Measurements from ENCODE around the gene ATP2B3. TPM values are rescaled to one million over a fixed set of nuclear protein-coding genes. Genes with fewer than 3 reads are reported as not detected.

The ATP2B3 gene
- polyA plus RNA-seq, 3 donors: 0.01 TPM; not detected in 2

DNA sequence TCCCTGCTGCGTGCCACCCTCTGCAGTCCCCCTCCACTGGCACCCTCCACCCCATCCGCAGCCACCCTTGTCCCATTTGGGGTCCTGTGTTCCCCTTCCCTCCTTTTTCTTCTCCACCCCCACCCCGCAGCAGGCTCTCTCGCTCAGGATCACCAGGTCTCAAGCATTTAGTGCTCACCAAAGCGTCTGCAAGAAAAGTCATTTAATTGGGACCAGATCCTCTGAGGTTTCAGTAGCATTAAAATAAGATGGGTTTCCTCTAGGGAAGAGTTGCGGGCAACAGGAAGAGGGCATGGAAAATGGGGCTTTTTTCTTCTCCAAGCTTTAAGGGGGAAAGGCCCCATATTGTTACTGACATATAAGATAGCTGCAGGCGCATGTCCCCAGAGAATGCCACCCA lies 42.2 kb upstream of the ATP2B3 start:
- H4K20me1 ChIP-seq (ENCODE audit: insufficient read depth, low read length): no peaks in the 10 kb centered on the region
- H3K36me3 ChIP-seq (replicated peaks in 1 of 2; ENCODE audit: control insufficient read depth in 1 of 2, insufficient read depth in 2 of 2, low read length in 2 of 2): no peaks in the 10 kb centered on the region
- H3K27me3 ChIP-seq (ENCODE audit: control insufficient read depth in 2 of 2, insufficient read depth in 2 of 2, low read length in 2 of 2): peaks cover 0 to 8% of the 10 kb centered on the region in 2 donors
- H3K9ac ChIP-seq (ENCODE audit: insufficient read depth, low read length, poor library complexity, severe bottlenecking): no peak overlapping the region
- H3K4me1 ChIP-seq (ENCODE audit: control insufficient read depth in 1 of 2, insufficient read depth in 2 of 2, low read length in 2 of 2): peaks cover 10% of the 10 kb centered on the region in 2 donors
- peak overlapping the region; percentile 44 for H2AFZ ChIP-seq (ENCODE audit: insufficient read depth, low read depth, low read length, poor library complexity, severe bottlenecking)
- Mint-ChIP-seq H3K4me1 (peaks cover 7% of the 10 kb centered on the region), H3K36me3 (no peaks in the 10 kb centered on the region), H3K27me3 (ENCODE audit: low read depth in 3 of 3) (peaks cover 10 to 27% (median 24%) of the 10 kb centered on the region in 3 donors), H3K9me3 (peaks cover 0 to 5% (median 2%) of the 10 kb centered on the region in 7 donors), H3K4me3 (peak overlapping the region in 1 of 2 donors; percentile 78), H3K27ac (no peak overlapping the region)
- H3K9me3 ChIP-seq (replicated peaks in 1 of 2; ENCODE audit: control insufficient read depth in 1 of 2, insufficient read depth in 1 of 2, low read length in 2 of 2): no peaks in the 10 kb centered on the region
- peak overlapping the region in 1 of 3 experiments; percentile 43 for H3K4me3 ChIP-seq (replicated peaks in 1 of 3; ENCODE audit: low read depth in 2 of 3, low read length in 3 of 3)
- WGBS (ENCODE audit: insufficient coverage): 83% methylated on average over 2 of the region's 7 CpGs
- no peak for DNase-seq
- intact Hi-C loops (cut with micrococcal nuclease): loop anchor here in 1 of 2 donors (10.0 kb wide), 1 partner anchor 520 kb away; no protein-coding TSS in a partner anchor
- TF ChIP-seq, protein P1, sequence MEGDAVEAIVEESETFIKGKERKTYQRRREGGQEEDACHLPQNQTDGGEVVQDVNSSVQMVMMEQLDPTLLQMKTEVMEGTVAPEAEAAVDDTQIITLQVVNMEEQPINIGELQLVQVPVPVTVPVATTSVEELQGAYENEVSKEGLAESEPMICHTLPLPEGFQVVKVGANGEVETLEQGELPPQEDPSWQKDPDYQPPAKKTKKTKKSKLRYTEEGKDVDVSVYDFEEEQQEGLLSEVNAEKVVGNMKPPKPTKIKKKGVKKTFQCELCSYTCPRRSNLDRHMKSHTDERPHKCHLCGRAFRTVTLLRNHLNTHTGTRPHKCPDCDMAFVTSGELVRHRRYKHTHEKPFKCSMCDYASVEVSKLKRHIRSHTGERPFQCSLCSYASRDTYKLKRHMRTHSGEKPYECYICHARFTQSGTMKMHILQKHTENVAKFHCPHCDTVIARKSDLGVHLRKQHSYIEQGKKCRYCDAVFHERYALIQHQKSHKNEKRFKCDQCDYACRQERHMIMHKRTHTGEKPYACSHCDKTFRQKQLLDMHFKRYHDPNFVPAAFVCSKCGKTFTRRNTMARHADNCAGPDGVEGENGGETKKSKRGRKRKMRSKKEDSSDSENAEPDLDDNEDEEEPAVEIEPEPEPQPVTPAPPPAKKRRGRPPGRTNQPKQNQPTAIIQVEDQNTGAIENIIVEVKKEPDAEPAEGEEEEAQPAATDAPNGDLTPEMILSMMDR (IDR thresholded peaks at IDR 0.05): no peak
- no peaks in the 10 kb centered on the region for H3K79me2 ChIP-seq (ENCODE audit: insufficient read depth, low read length)
- peak overlapping the region; percentile 46 for H3K4me2 ChIP-seq (replicated peaks; ENCODE audit: extremely low read depth, low read length, poor library complexity, severe bottlenecking)
- H3K27ac ChIP-seq (ENCODE audit: low read depth in 1 of 2, low read length in 2 of 2): no peak overlapping the region

DNA sequence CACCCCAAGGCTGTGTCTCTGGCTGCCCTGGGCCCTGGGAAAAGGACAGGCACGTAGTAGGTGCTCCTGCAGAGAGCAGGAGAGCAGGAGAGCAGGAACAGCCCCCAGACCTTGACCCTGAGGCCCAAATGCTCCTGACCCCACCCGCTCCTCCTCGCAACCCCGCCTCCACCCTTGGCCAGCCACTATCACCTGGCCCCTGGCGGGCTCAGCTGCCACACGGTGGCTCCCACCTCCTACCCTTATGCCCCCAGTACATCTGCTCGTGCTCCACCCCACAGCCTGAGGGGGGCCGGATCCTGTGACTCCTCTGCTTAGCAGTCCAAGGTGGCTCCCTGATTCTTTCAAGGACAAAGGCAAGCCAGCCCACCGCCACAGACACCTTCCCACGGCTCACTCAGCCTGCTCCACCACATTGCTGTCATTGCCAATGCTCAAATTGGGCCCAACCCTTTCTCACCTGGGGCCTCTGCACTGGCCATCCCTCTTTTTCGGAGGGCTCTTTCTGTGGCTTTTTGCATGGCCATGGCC lies 41.6 kb upstream of the ATP2B3 start:
- peaks cover 6% of the 10 kb centered on the region for H3K4me1 Mint-ChIP-seq
- Histone ChIP-seq H3K9ac (ENCODE audit: insufficient read depth, low read length, poor library complexity, severe bottlenecking) (no peak overlapping the region), H3K27me3 (ENCODE audit: control insufficient read depth in 2 of 2, insufficient read depth in 2 of 2, low read length in 2 of 2) (peaks cover 0 to 8% of the 10 kb centered on the region in 2 donors), H3K9me3 (replicated peaks in 1 of 2; ENCODE audit: control insufficient read depth in 1 of 2, insufficient read depth in 1 of 2, low read length in 2 of 2) (no peaks in the 10 kb centered on the region), H3K4me3 (replicated peaks in 1 of 3; ENCODE audit: low read depth in 2 of 3, low read length in 3 of 3) (no peak overlapping the region), H3K4me1 (ENCODE audit: control insufficient read depth in 1 of 2, insufficient read depth in 2 of 2, low read length in 2 of 2) (peaks cover 10% of the 10 kb centered on the region in 2 donors), H4K20me1 (ENCODE audit: insufficient read depth, low read length) (no peaks in the 10 kb centered on the region), H3K79me2 (ENCODE audit: insufficient read depth, low read length) (no peaks in the 10 kb centered on the region), H3K4me2 (replicated peaks; ENCODE audit: extremely low read depth, low read length, poor library complexity, severe bottlenecking) (no peak overlapping the region), H3K36me3 (replicated peaks in 1 of 2; ENCODE audit: control insufficient read depth in 1 of 2, insufficient read depth in 2 of 2, low read length in 2 of 2) (no peaks in the 10 kb centered on the region), H3K27ac (ENCODE audit: low read depth in 1 of 2, low read length in 2 of 2) (no peak overlapping the region), H2AFZ (ENCODE audit: insufficient read depth, low read depth, low read length, poor library complexity, severe bottlenecking) (no peak overlapping the region)
- intact Hi-C loops (cut with micrococcal nuclease): loop anchor here in 1 of 2 donors (10.0 kb wide), 1 partner anchor 521 kb away; no protein-coding TSS in a partner anchor
- peaks cover 10 to 27% (median 24%) of the 10 kb centered on the region in 3 donors for H3K27me3 Mint-ChIP-seq (ENCODE audit: low read depth in 3 of 3)
- H3K9me3 Mint-ChIP-seq: peaks cover 0 to 5% (median 0%) of the 10 kb centered on the region in 7 donors
- H3K4me3 Mint-ChIP-seq: peak overlapping the region; percentile 24 to 78
- WGBS (ENCODE audit: insufficient coverage): 86% methylated on average over 7 of the region's 11 CpGs
- TF ChIP-seq, protein P1 (IDR thresholded peaks at IDR 0.05): no peak
- no peak for DNase-seq
- H3K36me3 Mint-ChIP-seq: no peaks in the 10 kb centered on the region
- no peak overlapping the region for H3K27ac Mint-ChIP-seq

Data from CD14-positive monocyte (primary cell).